Measurements from ENCODE around the gene RPL18.

GRCh38 chr19:48618278-48618915, 581 bp downstream of the RPL18 start:
- TF ChIP-seq CTCF (conservative IDR thresholded peaks at IDR 0.05) (peak; percentile 10; the same call in 1 of the 2 replicates), EZH2 (IDR thresholded peaks at IDR 0.05; ENCODE audit: low read depth) (no peak)

Measured in PC-9 (cell line).